Inferior parietal cortex (tissue), 1 donor: Measurements from ENCODE around the gene CNPPD1.

Experiments
- DNase-seq: peaks from one replicate; pipeline ENCODE4 v3.0.0-alpha.2; 2016; ENCODE audit errors: extremely low spot score

The CNPPD1 gene

DNA sequence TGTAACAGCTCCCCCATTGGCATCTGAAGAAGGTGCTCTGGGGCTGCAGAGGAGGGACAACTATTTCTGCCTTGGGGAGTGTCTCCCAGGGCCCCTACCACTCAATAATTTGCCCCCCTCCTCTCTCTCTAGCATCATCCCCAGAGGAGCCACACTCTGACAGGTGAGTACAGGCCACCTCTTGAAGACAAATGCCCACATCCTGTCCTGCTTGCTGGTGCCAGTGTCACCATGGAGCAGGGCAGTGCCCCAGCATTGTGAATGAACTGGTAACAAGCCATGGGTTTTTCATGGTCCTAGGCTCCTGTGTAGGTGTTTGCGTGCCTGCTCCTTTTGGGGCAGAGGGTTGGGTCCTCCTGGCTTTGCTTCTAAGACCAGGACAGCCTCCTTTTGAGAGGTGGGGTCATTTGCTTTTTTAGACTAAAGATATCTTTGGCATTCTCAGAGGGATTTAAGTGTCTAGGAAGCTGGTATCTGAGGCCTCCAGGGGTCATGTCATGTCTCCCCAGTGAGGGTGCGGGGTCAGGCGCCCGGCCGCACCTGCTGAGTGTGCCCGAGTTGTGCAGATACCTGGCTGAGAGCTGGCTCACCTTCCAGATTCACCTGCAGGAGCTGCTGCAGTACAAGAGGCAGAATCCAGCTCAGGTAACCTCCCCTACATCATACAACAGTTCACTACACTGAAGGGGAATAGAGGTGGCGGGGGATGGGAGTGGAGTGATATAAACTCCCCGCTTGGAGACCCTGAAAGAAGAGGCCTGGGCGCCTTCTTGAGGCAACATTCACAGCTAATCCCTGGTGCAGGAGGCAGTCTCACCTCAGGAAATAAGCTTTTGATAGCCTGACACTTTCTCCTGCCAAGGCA, 3.1 kb upstream of the CNPPD1 start:
- DNase-seq = no peak

DNA sequence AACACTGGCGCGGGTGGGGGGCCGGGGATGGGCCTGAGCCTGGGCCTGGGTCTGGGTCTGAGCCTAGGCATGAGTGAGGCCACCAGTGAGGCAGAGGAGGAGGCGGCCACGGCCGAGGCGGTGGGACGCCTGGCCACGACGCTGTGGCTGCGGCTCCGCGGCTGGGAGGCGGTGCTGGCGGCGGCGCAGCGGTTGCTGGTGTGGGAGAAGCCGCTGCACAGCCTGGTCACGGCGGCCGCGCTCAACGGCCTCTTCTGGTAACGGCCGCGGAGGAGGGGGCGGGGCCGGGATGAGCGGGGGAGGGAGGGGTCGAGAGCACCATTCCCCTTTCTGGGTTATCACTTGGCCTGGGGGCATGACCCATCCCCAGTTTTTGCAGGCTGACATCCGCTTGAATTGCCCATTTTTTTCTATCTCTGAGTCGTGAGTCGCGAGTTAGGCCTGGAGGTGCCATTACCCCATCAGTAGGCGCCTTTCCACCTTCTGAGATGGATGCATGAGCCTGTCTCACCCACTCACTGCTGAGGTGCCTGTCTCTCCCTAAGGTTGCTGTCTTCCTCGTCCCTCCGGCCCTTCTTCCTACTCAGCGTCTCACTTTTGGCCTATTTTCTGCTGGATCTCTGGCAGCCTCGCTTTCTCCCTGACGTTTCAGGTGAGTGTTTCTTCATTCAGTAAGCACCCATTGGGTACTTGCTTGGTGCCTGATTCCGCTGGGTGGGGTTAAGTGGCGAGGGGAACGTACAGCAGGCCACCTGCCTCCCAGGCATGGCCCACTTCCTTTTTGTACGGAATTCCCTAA, 1.9 kb upstream of the CNPPD1 start:
- DNase-seq = no peak

DNA sequence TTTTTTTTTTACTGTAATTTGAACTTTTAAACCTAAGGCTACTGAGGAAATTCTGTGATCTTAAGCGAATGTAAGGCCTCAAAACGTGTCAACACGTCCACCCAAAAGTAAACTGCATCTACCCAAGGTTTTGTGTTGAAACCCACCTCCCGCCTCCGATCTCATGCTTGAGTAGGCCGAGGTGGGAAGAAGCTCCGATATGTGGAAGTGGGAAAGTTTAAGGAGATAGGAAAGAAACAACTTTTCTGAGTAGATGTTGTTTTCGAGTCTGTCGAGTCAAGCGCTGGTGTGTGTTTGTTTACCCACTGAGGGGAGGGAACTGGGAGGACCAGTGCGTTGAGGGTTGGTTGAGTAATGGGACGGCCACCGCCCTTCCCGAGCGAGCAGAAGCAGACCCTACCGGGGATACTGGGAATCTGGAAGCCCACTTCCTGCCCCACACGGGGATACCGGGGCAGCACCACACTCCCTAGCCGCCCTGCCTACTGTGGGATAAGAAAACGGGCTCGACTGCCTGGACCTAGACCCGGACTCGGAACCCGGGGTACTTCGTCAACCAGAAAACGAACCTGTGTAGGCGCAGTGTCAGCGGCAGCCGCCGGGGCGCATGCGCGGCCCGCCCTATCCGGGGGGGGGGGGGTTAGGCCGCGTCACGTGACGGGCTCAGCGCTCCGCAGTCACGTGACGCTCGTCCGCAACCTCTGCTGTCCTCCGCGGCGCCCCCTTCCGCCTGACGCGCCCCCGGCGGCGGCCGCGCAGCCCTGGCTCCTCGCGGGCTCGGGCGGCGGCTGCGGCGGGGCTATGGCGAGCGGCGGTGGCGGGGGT, 1.0 kb upstream of the CNPPD1 start, which contains the start of gene RETREG2:
TSS of gene RETREG2 (plus strand) at position 724 of the 825 bp plus-strand sequence. CDS start at position 802, 78 bp downstream.
- peak; percentile 80 for DNase-seq

GRCh38 chr2:219175928-219176817, 552 bp downstream of the CNPPD1 start:
- no peak for DNase-seq

GRCh38 chr2:219175486-219175885, 1.2 kb downstream of the CNPPD1 start:
- DNase-seq = no peak

DNA sequence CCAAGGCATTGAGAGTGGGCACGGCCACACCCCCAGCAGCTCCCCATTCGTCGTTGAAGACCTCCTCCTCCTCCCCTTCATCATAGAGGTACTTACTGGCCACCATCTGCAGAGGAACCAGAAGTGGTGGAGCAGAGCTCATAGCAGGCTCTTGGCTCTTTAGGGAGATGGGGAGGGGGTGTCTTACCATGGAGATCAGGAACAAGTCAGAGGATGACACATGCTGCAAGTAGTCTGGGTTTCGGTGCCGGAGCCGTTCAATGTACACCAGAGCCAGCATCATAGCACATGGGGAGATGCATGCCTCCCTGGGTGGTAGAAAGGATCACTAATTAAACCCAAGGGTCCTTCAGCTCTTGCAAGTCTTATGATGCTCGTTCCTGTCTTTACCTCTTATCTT, 1.9 kb downstream of the CNPPD1 start:
- no peak for DNase-seq

- DNase-seq = no peak
These were observed 2.6 kb downstream of the CNPPD1 start for GRCh38 chr2:219174146-219174545.

GRCh38 chr2:219173176-219173575, 3.5 kb downstream of the CNPPD1 start:
- DNase-seq = no peak

DNA sequence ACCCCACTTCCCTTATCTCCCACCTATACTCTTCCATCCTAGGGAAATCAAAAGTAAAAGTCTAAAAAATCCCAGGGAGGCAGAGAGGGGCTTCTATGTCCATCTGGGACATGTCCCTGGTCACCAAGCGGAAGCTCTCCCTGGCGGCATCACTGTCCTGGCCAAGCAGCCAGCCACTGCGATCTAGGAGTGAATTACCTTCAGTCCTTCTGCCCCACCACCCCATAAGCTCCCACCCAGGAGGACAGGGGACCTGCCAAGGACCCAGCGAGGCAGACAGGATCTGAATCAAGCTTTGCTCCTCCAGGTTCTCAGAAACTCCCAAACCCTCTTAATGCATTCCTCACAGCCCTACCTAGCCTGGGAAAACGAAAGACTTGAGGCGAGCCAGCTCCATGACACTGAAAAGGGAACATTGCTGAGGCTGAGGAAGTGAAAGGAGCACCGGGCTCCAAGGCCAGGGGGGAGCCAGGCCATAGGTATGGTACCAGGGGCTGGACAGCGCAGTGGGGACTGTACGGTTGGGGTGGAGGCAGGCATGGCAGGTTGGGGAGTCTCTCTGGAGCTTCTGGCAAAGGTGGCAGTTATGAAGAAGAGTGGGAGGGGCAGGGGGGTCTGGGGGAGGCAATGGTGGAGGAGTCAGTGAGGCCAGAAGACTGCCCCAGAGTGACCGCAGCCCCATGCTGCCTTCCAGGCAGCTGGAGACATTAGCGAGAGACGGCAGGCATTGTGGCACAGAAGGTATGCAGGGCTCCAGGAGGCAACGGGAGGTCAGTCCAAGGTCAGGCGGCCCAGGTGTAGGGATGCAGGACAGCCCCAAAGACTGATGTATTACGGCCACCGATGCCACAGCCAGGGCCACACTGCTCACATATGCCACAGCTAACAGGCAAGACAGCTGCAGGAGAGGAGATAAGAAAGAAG, 4.2 kb downstream of the CNPPD1 start:
- no peak for DNase-seq

GRCh38 chr2:219171231-219171651, 5.5 kb downstream of the CNPPD1 start:
- DNase-seq = peak; percentile 77

DNA sequence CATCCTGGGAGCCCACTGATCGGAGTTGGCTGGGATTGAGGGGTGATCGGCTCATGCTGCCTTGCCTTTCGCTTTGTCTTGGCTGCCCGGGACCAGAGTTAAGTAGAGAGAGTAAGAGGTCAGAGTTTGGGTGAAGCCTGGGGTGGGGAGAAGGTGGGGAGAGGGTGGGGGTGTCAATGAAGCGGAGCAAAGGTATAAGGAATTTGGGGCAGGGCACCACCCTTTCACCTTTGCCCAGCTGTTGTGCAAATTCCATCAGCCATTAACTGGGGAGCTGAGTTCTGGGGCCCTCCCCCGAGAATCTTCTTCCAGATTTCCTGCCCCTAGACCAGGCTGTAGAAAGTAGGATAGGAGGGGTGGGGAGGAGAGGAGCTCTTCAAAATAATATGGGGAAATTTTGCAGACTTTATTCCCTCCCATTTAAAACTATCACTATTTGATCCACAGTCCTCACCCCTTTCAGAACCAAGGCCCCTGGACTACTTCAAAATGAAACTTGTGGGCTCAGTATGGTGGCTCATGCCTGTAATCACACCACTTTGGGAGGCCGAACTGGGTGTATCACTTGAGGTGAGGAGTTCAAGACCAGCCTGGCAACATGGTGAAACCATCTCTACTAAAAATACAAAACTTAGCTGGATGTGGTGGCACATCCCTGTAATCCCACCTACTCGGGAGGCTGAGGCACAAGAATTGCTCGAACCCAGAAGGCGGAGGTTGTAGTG, 6.6 kb downstream of the CNPPD1 start, which contains the start of gene SLC23A3:
TSS of gene SLC23A3 (minus strand) at position 100 of the 725 bp plus-strand sequence. CDS start at position 55, 45 bp downstream.
- DNase-seq = no peak

GRCh38 chr2:219168932-219169331, 7.8 kb downstream of the CNPPD1 start:
- DNase-seq = no peak

DNA sequence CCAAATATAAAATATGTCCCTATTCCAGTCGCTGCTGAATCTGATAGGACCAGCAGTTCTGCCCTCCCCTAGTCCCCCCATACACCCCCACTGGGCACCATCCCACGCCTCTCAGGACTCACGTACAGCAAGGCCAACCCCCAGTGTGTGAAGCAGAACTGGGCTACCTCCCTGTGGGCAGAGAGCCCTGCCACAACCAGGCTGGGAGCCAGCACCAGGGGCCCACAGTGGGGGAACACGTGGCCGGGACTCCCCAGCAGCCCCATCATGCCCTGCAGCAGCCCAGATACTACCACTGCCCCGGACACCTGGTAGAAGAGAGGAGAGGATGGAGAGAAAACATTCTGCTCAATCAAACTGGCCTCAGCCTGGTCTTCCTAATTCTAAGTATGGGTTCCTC, 8.2 kb downstream of the CNPPD1 start:
- DNase-seq = no peak

DNA sequence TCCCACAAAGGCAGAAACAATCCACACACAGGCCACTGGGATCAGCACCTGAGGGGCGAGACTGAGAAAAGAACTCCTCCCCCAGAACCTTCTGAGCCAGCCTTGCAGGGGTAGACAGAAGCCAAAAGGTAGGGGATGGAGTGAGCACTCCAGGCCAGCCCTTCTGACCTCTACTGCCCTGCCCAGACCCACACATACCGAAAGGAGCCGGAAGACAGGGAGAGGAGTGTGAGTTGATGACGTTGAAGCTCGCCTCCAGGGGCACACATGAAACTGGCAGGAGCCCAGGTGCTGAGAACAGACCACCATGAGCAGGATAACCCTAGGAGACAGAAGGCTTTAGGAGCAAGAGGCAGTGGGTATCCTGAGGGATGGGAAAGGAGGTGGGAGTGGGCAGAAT, 8.7 kb downstream of the CNPPD1 start:
- no peak for DNase-seq

- DNase-seq = no peak
These were observed 11.4 kb downstream of the CNPPD1 start for GRCh38 chr2:219165058-219165911.

DNA sequence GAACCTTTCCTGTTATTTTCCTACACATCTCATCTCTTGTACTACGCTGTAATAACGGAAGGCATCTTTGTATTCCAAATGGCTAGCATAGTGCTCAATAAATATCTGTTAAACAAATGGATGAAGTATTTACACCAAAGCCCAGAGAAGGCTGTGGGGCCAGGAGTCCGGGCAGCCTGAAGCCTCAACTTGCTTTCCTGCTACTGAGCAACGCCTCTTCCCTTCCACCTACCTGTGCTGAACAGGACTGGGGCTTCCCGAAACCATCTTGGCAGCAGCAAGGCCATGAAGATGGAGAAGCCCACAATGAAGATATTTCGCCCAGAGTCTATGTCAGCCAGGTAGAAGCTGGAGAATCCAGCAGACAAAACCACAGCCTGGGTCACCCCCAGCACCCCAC, 13.6 kb downstream of the CNPPD1 start:
- no peak for DNase-seq

GRCh38 chr2:219161097-219161496, 15.6 kb downstream of the CNPPD1 start:
- DNase-seq = no peak
